Ovary (tissue), 3 donors: ENCODE measurements around the gene FLACC1.

Experiments used
- CTCF ChIP-seq, 3 donors: fragments of 450-650 bp in 2 of 3; fragments of 200-600 bp in 1 of 3; IDR thresholded peaks; one replicate each; pipeline versions ENCODE4 v1.5.1 to v1.8.0; 2016 to 2022; ENCODE audit warnings: antibody characterized with exemption in 3 of 3, mild to moderate bottlenecking in 1 of 3
- EP300 ChIP-seq: sonication (generic); formaldehyde crosslinking; IDR thresholded peaks from one replicate; pipeline ENCODE4 v1.6.1; 2017; ENCODE audit warnings: antibody characterized with exemption
- POLR2A ChIP-seq: fragments of 450-650 bp; IDR thresholded peaks from one replicate; pipeline ENCODE4 v1.6.1; 2017; ENCODE audit warnings: antibody characterized with exemption, mild to moderate bottlenecking, moderate library complexity
- donor health status: DM: no; HTN: no; CAD: no.

- no peak for TF ChIP-seq CTCF (IDR thresholded peaks at IDR 0.05)
- TF ChIP-seq POLR2A = no peak
- no peak for TF ChIP-seq EP300
These were observed 9.0 kb upstream of the FLACC1 start for GRCh38 chr2:201366146-201366545.
